Measurements from ENCODE around the gene BAIAP2L2. TPM values are rescaled to one million over a fixed set of nuclear protein-coding genes. Genes with fewer than 3 reads are reported as not detected.

BAIAP2L2 gene
- total and polyA plus RNA-seq, 2 donors (not counting 1 experiment from before 2014, with no cell fraction given): 0.96 to 1.2 TPM

- Mint-ChIP-seq H3K9me3 (ENCODE audit: insufficient read depth) (no peaks in the 10 kb centered on the region), H3K4me1 (no peaks in the 10 kb centered on the region), H3K27ac (no peak overlapping the region), H3K27me3 (no peaks in the 10 kb centered on the region), H3K4me3 (no peak overlapping the region)
- no peak overlapping the region for H3K27ac ChIP-seq (ENCODE audit: low read length in 2 of 2)
- 94% methylated on average over 6 of the region's 11 CpGs for WGBS (ENCODE audit: insufficient coverage)
- H3K79me2 ChIP-seq (ENCODE audit: control insufficient read depth, insufficient read depth, low read length): no peaks in the 10 kb centered on the region
- ATAC-seq (ENCODE audit: low read depth) (no peak), DNase-seq (no peak)
- H4K20me1 ChIP-seq (ENCODE audit: control insufficient read depth, insufficient read depth, low read length, poor library complexity, severe bottlenecking): no peaks in the 10 kb centered on the region
- TF ChIP-seq CTCF (IDR thresholded peaks at IDR 0.05) (no peak), EZH2 (IDR thresholded peaks at IDR 0.05; ENCODE audit: borderline replicate concordance, insufficient read depth, low read depth, low read length, poor library complexity, severe bottlenecking) (no peak)
- CTCF ChIA-PET: interaction anchor here (2.0 kb wide), 1 partner anchor 18 kb away, joined by 7 read pairs; no protein-coding TSS in a partner anchor
- POLR2A ChIA-PET: no interaction called here
- no peak overlapping the region for H2AFZ ChIP-seq (ENCODE audit: insufficient read depth, low read depth, low read length, poor library complexity, severe bottlenecking)
- H3K27me3 ChIP-seq (replicated peaks in 1 of 4; ENCODE audit: control extremely low read depth in 1 of 4, control insufficient read depth in 3 of 4, insufficient read depth in 4 of 4, low read length in 3 of 4): no peaks in the 10 kb centered on the region
- no peaks in the 10 kb centered on the region for H3K4me1 ChIP-seq (ENCODE audit: control insufficient read depth in 2 of 2, insufficient read depth in 2 of 2, low read length in 2 of 2)
- no peak overlapping the region for H3K4me3 ChIP-seq (ENCODE audit: control extremely low read depth in 1 of 5, extremely low read depth in 1 of 5, insufficient read depth in 1 of 5, low read depth in 2 of 5, low read length in 4 of 5)
- peaks cover 0 to 75% of the 10 kb centered on the region in 2 experiments for H3K36me3 ChIP-seq (replicated peaks in 1 of 2; ENCODE audit: control extremely low read depth in 1 of 2, control insufficient read depth in 1 of 2, extremely low read depth in 1 of 2, insufficient read depth in 2 of 2, low read length in 1 of 2)
- H3K9ac ChIP-seq (ENCODE audit: low read length): no peak overlapping the region
- intact Hi-C loops (cut with micrococcal nuclease): no loop called here
- no peaks in the 10 kb centered on the region for H3K9me3 ChIP-seq (ENCODE audit: control extremely low read depth in 1 of 3, control insufficient read depth in 2 of 3, insufficient read depth in 1 of 3, low read length in 2 of 3)
- no peak overlapping the region for H3K4me2 ChIP-seq (replicated peaks; ENCODE audit: low read depth, low read length, poor library complexity, severe bottlenecking)
Observed at GRCh38 chr22:38070250-38070921, 40.1 kb downstream of the BAIAP2L2 start.

All from B cell (primary cell).